OCI-LY1 (cell line): ENCODE measurements around the gene PDLIM5.

Experiments used
- EZH2 ChIP-seq: fragments of 200-600 bp; sonication (generic), shearing (Covaris generic); IDR thresholded peaks from 2 replicates; pipeline ENCODE4 v1.8.0; 2017; ENCODE audit warnings: borderline replicate concordance, mixed run types, mild to moderate bottlenecking, antibody characterized with exemption, low read length, moderate library complexity, mixed read lengths
- TF ChIP-seq, protein P1 (sequence below): fragments of 200-600 bp; sonication (generic), shearing (Covaris generic); IDR thresholded peaks from 2 replicates; pipeline ENCODE4 v1.5.1; 2017; ENCODE audit warnings: mild to moderate bottlenecking, antibody characterized with exemption, low read length, moderate library complexity, mixed read lengths

GRCh38 chr4:94453391-94453963 is 1.7 kb downstream of the PDLIM5 start:
- TF ChIP-seq, protein P1, sequence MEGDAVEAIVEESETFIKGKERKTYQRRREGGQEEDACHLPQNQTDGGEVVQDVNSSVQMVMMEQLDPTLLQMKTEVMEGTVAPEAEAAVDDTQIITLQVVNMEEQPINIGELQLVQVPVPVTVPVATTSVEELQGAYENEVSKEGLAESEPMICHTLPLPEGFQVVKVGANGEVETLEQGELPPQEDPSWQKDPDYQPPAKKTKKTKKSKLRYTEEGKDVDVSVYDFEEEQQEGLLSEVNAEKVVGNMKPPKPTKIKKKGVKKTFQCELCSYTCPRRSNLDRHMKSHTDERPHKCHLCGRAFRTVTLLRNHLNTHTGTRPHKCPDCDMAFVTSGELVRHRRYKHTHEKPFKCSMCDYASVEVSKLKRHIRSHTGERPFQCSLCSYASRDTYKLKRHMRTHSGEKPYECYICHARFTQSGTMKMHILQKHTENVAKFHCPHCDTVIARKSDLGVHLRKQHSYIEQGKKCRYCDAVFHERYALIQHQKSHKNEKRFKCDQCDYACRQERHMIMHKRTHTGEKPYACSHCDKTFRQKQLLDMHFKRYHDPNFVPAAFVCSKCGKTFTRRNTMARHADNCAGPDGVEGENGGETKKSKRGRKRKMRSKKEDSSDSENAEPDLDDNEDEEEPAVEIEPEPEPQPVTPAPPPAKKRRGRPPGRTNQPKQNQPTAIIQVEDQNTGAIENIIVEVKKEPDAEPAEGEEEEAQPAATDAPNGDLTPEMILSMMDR, result no peak
- TF ChIP-seq EZH2, result no peak
